Measurements from ENCODE around the gene GLB1L3. TPM values are rescaled to one million over a fixed set of nuclear protein-coding genes. Genes with fewer than 3 reads are reported as not detected.

GLB1L3 gene
- total RNA-seq, 1 experiment from 2014 or later = 0.17 TPM

DNA sequence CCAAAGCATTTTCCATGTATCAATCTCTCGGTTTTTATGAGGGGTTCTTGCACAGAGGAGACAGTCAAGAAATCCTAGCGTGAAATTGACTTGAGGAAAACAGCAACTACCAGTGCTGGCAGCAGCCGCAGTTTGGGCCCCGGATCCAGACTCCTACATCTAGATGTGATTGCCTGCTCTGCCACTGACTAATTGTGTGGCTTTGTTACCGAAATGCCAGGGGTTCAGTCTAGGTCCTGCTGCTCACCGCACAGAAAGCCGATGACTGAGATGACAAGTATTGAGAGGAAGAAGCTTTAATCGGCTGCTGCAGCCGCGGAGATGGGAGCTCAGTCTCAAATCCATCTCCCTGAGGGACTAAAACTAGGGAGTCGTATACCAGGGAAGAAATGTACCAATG, 8.2 kb upstream of the GLB1L3 start:
- ChIA-PET CTCF (no interaction called here), POLR2A (ENCODE audit: low non-redundant PET) (no interaction called here)
- DNase-seq (ENCODE audit: low spot score) = no peak
- Histone ChIP-seq H3K27me3 (replicated peaks; ENCODE audit: insufficient read depth, low read depth, low read length, poor library complexity) (peaks cover 12% of the 10 kb centered on the region), H3K4me1 (ENCODE audit: insufficient read depth, low read length, poor library complexity, severe bottlenecking) (no peaks in the 10 kb centered on the region), H3K9me3 (ENCODE audit: low read depth, low read length, poor library complexity, severe bottlenecking) (no peaks in the 10 kb centered on the region), H3K4me3 (ENCODE audit: low read depth, low read length, poor library complexity, severe bottlenecking) (no peak overlapping the region), H3K36me3 (ENCODE audit: insufficient read depth, low read length, poor library complexity, severe bottlenecking) (peaks cover 10% of the 10 kb centered on the region), H3K27ac (ENCODE audit: low read depth, low read length, poor library complexity, severe bottlenecking) (no peak overlapping the region)
- BruUV-seq (replicated peaks) = no TSS peak
- TF ChIP-seq EZH2 (IDR thresholded peaks at IDR 0.05; ENCODE audit: borderline replicate concordance, low read depth, low read length, poor library complexity, severe bottlenecking) = no peak
- TF ChIP-seq, protein P1, sequence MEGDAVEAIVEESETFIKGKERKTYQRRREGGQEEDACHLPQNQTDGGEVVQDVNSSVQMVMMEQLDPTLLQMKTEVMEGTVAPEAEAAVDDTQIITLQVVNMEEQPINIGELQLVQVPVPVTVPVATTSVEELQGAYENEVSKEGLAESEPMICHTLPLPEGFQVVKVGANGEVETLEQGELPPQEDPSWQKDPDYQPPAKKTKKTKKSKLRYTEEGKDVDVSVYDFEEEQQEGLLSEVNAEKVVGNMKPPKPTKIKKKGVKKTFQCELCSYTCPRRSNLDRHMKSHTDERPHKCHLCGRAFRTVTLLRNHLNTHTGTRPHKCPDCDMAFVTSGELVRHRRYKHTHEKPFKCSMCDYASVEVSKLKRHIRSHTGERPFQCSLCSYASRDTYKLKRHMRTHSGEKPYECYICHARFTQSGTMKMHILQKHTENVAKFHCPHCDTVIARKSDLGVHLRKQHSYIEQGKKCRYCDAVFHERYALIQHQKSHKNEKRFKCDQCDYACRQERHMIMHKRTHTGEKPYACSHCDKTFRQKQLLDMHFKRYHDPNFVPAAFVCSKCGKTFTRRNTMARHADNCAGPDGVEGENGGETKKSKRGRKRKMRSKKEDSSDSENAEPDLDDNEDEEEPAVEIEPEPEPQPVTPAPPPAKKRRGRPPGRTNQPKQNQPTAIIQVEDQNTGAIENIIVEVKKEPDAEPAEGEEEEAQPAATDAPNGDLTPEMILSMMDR (conservative IDR thresholded peaks at IDR 0.05; ENCODE audit: low read depth, low read length) = no peak
- intact Hi-C loops (cut with micrococcal nuclease; ENCODE audit: unreplicated experiment) = no loop called here

DNA sequence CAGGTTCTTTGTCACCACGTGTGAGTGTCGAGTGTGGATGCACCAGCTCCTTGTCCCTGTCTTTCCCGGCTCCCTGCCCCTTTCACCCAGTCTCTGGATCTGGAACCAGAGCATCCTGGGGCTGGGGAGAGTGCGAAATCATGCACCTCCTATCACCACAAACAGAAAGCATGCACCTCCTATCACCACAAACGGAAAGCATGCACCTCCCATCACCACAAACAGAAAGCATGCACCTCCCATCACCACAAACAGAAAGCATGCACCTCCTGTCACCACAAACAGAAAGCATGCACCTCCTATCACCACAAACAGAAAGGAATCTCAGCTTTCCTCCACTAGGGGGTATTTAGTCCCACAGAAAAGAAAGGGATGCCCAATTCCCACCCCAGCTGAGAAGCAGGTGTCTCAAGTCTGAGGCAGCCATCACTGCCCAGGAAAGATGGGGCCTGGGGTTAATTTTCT, 5.9 kb upstream of the GLB1L3 start:
- Histone ChIP-seq H3K4me1 (ENCODE audit: insufficient read depth, low read length, poor library complexity, severe bottlenecking) (no peaks in the 10 kb centered on the region), H3K4me3 (ENCODE audit: low read depth, low read length, poor library complexity, severe bottlenecking) (no peak overlapping the region), H3K9me3 (ENCODE audit: low read depth, low read length, poor library complexity, severe bottlenecking) (no peaks in the 10 kb centered on the region), H3K36me3 (ENCODE audit: insufficient read depth, low read length, poor library complexity, severe bottlenecking) (peaks cover under 1% of the 10 kb centered on the region), H3K27me3 (replicated peaks; ENCODE audit: insufficient read depth, low read depth, low read length, poor library complexity) (peaks cover 35% of the 10 kb centered on the region), H3K27ac (ENCODE audit: low read depth, low read length, poor library complexity, severe bottlenecking) (no peak overlapping the region)
- BruUV-seq (replicated peaks) = no TSS peak
- POLR2A ChIA-PET (ENCODE audit: low non-redundant PET) = interaction anchor here (0.7 kb wide), 1 partner anchor 677 kb away, joined by 8 read pairs; no protein-coding TSS in a partner anchor
- intact Hi-C loops (cut with micrococcal nuclease; ENCODE audit: unreplicated experiment) = no loop called here
- CTCF ChIA-PET = no interaction called here
- TF ChIP-seq, protein P1 (conservative IDR thresholded peaks at IDR 0.05; ENCODE audit: low read depth, low read length) = peak; percentile 45
- TF ChIP-seq EZH2 (IDR thresholded peaks at IDR 0.05; ENCODE audit: borderline replicate concordance, low read depth, low read length, poor library complexity, severe bottlenecking) = no peak
- DNase-seq (ENCODE audit: low spot score) = peak; percentile 36

DNA sequence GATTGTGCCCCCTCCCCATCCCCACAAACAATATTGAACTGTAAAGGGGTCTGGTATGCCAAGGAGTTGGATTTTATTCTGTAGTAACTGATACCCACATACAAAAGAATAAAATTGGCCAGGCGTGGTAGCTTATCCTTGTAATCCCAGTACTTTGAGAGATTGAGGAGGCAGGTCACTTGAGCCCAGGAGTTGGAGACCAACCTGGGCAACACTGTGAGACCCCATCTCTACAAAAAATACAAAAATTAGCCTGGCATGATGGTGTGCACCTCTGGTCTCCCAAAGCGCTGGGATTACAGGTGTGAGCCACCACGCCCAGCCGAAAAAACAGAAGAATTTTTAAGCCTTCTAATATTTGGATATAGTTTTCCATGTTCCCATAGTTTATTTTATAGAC, 4.2 kb upstream of the GLB1L3 start:
- Histone ChIP-seq H3K27ac (ENCODE audit: low read depth, low read length, poor library complexity, severe bottlenecking) (no peak overlapping the region), H3K4me3 (ENCODE audit: low read depth, low read length, poor library complexity, severe bottlenecking) (no peak overlapping the region), H3K36me3 (ENCODE audit: insufficient read depth, low read length, poor library complexity, severe bottlenecking) (no peaks in the 10 kb centered on the region), H3K27me3 (replicated peaks; ENCODE audit: insufficient read depth, low read depth, low read length, poor library complexity) (peaks cover 52% of the 10 kb centered on the region), H3K4me1 (ENCODE audit: insufficient read depth, low read length, poor library complexity, severe bottlenecking) (no peaks in the 10 kb centered on the region), H3K9me3 (ENCODE audit: low read depth, low read length, poor library complexity, severe bottlenecking) (no peaks in the 10 kb centered on the region)
- DNase-seq (ENCODE audit: low spot score) = no peak
- ChIA-PET POLR2A (ENCODE audit: low non-redundant PET) (no interaction called here), CTCF (no interaction called here)
- intact Hi-C loops (cut with micrococcal nuclease; ENCODE audit: unreplicated experiment) = no loop called here
- BruUV-seq (replicated peaks) = no TSS peak
- TF ChIP-seq EZH2 (IDR thresholded peaks at IDR 0.05; ENCODE audit: borderline replicate concordance, low read depth, low read length, poor library complexity, severe bottlenecking) = no peak
- TF ChIP-seq, protein P1 (conservative IDR thresholded peaks at IDR 0.05; ENCODE audit: low read depth, low read length) = no peak
